Activated T-cell treated with anti-CD3 and anti-CD28 coated beads, Interleukin-2, amount 50 U/mL, for 48 hours (primary cell): ENCODE data around the gene ABCB11.

Experiments
- DNase-seq, 2 experiments: peaks; one replicate each; pipeline ENCODE4 v3.0.0-alpha.2; 2020

The ABCB11 gene

DNA sequence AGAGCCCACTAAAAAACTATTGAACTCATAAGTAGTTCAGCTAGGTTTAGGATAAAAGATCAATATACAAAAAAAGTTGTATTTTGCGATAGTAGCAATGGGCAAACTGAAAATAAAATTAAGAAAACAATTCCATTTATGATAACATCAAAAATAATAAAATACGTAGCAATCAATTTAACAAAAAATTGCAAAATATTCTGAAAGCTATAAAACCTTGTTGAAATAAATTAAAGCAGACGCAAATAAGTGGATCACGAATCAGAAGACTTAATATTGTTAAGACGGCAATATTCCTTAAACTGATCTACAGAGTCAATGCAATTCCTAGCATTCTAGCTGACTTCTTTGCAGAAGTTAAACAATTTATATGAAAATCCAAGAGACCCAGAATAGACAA lies 24.5 kb downstream of the ABCB11 start:
- no peak for DNase-seq

- DNase-seq, result no peak
Measured at GRCh38 chr2:169005994-169006393, 25.1 kb downstream of the ABCB11 start.

GRCh38 chr2:169005080-169005598 lies 26.0 kb downstream of the ABCB11 start:
- DNase-seq, result no peak

GRCh38 chr2:169002161-169002738 lies 28.9 kb downstream of the ABCB11 start:
- DNase-seq, result no peak

- DNase-seq, result peak in 1 of 2 experiments; percentile 22
Measured at GRCh38 chr2:169001116-169001815, 29.9 kb downstream of the ABCB11 start.

DNA sequence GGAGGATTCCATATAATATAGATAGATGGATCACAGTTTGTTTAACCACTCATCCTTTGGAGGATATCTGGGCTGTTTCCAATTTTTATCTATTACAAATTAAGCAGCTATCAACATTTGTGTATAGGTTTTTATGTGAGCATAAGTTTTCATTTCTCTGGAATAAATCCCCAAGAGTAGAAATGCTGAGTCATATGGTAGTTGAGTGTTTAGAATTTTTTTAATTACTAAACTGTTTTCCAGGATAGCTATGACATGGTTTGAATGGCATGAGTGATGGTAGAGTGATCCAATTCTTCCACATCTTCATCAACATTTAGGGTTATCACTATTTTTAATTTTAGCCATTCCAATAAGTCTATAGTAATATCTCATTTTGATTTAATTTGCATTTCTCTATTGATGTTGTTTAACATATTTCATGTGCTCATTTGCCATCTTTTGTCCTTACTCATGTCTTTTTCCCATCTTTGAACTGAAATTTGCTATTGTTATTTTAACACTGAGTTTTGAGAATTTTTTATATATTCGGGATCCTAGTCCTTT lies 31.4 kb downstream of the ABCB11 start:
- DNase-seq, result no peak

DNA sequence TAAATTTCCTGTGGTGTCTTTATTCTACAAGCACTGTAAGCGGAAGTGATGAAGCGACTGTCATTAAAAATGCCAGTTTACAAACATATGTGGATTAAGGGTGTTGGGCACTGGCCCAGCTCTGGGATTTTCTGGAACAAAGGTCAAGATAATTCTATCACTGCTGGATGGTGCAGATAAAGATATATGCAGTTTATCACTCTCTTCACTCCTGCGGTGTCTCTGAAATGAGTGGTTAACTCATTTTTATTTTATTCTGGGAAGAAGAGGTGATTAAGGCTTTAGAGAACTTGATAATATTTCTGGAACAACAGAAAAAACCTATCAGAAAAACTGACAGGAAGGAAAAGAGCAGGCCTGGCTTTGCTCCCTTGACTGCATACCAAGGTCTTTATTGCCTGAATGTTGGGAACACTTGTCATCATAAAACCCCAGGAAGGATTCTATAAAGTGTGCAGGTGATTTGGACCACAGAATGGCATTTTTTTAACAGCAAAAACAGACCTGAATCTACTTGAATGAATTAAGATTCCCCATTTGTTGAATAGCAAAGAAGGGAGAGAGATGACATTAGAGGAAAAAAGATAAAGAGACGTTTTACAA lies 32.4 kb downstream of the ABCB11 start:
- DNase-seq, result no peak

GRCh38 chr2:168997794-168998193 lies 33.3 kb downstream of the ABCB11 start:
- no peak for DNase-seq

- DNase-seq, result no peak
Measured at GRCh38 chr2:168997118-168997521, 34.0 kb downstream of the ABCB11 start.

GRCh38 chr2:168995744-168996143 lies 35.4 kb downstream of the ABCB11 start:
- DNase-seq, result no peak

- no peak for DNase-seq
Measured at GRCh38 chr2:168993538-168993937, 37.6 kb downstream of the ABCB11 start.

- DNase-seq, result no peak
Measured at GRCh38 chr2:168992591-168993349, 38.4 kb downstream of the ABCB11 start.

GRCh38 chr2:168992026-168992425 lies 39.1 kb downstream of the ABCB11 start:
- DNase-seq, result no peak

DNA sequence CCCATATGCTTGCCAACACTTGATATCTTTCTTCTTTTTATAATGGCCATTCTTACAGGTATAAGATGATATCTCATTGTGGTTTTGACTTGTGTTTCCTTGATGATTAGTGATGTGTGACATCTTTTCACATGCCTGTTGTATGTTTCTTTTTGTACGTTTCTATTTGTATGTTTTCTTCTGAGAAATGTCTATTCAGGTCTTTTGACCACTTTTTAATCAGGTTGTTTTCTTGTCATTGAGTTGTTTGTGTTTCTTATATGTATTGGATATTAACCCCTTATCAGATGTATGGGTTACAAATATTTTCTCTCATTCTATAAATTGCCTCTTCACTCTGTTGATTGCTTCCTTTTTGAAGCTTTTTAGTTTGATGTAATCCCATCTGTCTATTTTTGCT lies 42.4 kb downstream of the ABCB11 start:
- no peak for DNase-seq

GRCh38 chr2:168986398-168986943 lies 44.7 kb downstream of the ABCB11 start:
- no peak for DNase-seq

GRCh38 chr2:168981651-168982050 lies 49.5 kb downstream of the ABCB11 start:
- no peak for DNase-seq

DNA sequence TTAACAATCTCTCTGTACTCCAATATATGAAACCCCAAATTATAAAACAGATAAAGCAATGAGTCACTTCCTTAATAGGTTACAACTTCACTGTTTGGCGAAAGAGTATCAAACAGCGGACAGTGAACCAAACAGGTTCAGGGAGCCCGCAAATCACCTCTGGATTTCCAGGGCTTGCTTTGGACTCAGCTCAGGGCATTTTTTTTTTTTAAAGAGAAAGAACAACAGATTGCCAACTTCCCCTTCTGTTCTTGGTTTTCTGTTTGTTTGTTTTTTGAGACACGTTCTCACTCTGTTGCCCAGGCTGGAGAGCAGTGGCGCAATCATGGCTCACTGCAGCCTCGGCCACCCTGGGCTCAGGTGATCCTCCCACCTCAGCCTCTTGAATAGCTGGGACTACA lies 52.7 kb downstream of the ABCB11 start:
- no peak for DNase-seq

DNA sequence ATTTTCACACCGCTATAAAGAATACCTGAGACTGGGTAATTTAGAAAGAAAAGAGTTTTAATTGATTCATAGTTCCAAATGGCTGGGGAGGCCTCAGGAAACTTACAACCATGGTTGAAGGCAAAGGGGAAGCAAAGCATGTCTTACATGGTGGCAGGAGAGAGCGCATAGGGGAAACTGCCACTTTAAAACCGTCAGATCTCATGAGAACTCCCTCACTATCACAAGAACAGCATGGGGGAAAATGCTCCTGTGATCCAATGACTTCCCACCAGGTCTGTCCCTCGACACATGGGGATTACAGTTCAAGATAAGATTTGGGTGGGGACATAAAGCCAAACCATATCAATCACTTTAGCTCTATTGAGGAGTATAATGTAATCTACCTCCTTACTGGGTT lies 53.5 kb downstream of the ABCB11 start:
- DNase-seq, result no peak

- DNase-seq, result no peak
Measured at GRCh38 chr2:168976034-168976654, 55.0 kb downstream of the ABCB11 start.

DNA sequence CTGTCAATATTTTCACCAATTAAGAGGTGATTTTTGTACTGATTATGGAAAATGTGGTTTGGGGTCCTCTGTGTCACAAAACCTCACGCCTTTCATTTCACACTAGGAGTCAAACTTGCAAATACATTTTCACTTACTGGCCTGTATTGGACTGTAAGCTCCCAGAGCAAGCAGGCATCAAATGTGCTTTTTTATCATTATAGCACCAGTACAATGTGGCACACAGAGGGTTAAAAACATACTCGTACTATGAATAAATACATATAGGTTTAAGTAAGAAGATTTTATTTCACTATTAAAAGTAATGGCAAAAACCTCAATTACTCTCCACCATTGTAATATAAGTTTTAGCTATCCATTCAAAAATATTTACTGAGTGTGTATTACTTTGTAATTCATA lies 56.7 kb downstream of the ABCB11 start:
- DNase-seq, result no peak

DNA sequence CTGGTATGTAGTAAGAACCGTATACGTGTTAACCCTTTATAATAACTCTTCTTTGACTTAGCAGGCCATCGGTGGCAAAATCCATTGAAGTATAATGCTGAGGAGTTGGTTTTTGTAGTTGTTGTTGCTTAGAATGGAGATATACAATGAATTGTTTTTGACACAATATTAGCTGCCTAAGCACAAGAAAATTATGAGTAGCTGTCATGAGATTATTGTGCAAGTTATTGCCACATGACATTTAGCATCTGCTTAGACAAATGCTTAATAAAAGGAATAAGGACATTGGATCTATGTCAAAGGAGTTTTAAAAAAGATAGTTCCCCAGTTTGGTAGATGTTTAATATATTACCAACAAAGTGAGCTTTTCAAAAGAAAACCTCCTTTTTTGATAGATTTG lies 59.9 kb downstream of the ABCB11 start:
- DNase-seq, result no peak

- DNase-seq, result no peak
Measured at GRCh38 chr2:168970711-168971233, 60.4 kb downstream of the ABCB11 start.
